HFFc6 (cell line): Measurements from ENCODE around the gene DMKN. TPM values are rescaled to one million over a fixed set of nuclear protein-coding genes. Genes with fewer than 3 reads are reported as not detected.

Experiments used
- DNase-seq: peaks from one replicate; pipeline ENCODE4 v3.0.0-alpha.2; 2018
- H3K27ac Mint-ChIP-seq: 2 replicates; pipeline ENCODE4 v1.8.0; 2020; ENCODE audit warnings: mild to moderate bottlenecking, mixed read lengths
- H3K27me3 Mint-ChIP-seq: 2 replicates; pipeline ENCODE4 v1.8.0; 2021; ENCODE audit warnings: mild to moderate bottlenecking, moderate library complexity, mixed read lengths; ENCODE audit not compliant: insufficient read depth
- H3K36me3 Mint-ChIP-seq: 2 replicates; pipeline ENCODE4 v1.8.0; 2021; ENCODE audit warnings: low read depth, mixed read lengths
- H3K4me1 Mint-ChIP-seq: 2 replicates; pipeline ENCODE4 v1.8.0; 2020; ENCODE audit warnings: low read depth, mixed read lengths
- H3K4me3 Mint-ChIP-seq: 2 replicates; pipeline ENCODE4 v1.8.0; 2020; ENCODE audit warnings: mild to moderate bottlenecking, moderate library complexity, mixed read lengths
- H3K9me3 Mint-ChIP-seq: 2 replicates; pipeline ENCODE4 v1.8.0; 2020; ENCODE audit warnings: mild to moderate bottlenecking, mixed read lengths
- total RNA-seq, 6 experiments: library from RNA; stranded (reverse); fragmentation: NEBNext Ultra II Directional; extraction: Animal tissue kit (Norgen Biotek cat#: 25700); gene quantifications; 2 replicates in 1 of 6; 3 replicates in 5 of 6; pipeline ENCODE4 v1.2.3, GENCODE V29; 2021
- TF ChIP-seq, protein P1 (sequence below): fragments of 200-600 bp; sonication (generic); IDR thresholded peaks from 2 replicates; pipeline ENCODE4 v1.5.0; 2021; ENCODE audit warnings: antibody characterized with exemption, mild to moderate bottlenecking

DMKN gene
- total RNA-seq, 6 experiments from 2014 or later = 0.27 to 0.75 (median 0.73) TPM; not detected in 3

DNA sequence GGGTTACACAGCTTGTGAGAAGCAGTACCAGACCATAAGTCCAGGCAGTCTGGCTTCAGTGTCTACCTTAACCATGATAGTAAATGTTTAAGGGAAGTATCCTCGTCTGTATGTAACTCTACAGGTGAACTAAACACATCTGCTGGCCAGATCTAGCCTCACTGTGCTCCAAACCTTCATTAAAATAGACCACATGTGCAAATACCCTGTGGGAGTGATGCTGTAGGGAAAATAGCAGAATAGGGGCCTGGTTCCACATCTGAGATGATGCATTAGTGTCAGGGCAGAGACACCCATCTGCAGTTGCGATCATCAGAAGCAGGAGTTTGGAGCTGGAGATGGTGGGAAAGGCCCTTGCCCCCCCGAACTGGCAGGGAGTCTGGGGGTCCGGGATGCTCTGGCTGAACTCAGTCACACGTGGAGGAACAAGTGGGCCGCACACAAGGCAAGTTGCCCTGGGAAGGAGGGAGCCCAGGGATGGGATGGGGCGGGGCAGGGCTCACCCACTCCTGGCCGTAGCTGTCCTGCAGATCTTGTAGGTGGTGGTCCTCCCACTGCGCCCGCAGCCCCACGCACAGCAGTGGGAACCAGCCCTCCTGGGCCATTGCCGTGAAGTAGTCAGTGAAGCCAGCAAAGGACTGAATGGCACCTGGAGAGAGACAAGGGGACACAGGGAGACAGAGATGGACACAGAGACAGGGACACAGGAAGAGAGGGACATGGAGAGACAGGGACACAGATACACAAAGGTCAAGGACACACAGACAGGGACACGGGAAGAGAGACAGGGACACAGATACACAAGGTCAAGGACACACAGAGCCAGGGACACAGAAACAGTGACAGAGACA lies 39.3 kb upstream of the DMKN start:
- TF ChIP-seq, protein P1, sequence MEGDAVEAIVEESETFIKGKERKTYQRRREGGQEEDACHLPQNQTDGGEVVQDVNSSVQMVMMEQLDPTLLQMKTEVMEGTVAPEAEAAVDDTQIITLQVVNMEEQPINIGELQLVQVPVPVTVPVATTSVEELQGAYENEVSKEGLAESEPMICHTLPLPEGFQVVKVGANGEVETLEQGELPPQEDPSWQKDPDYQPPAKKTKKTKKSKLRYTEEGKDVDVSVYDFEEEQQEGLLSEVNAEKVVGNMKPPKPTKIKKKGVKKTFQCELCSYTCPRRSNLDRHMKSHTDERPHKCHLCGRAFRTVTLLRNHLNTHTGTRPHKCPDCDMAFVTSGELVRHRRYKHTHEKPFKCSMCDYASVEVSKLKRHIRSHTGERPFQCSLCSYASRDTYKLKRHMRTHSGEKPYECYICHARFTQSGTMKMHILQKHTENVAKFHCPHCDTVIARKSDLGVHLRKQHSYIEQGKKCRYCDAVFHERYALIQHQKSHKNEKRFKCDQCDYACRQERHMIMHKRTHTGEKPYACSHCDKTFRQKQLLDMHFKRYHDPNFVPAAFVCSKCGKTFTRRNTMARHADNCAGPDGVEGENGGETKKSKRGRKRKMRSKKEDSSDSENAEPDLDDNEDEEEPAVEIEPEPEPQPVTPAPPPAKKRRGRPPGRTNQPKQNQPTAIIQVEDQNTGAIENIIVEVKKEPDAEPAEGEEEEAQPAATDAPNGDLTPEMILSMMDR = no peak
- Mint-ChIP-seq H3K27ac (no peak overlapping the region), H3K4me1 (no peaks in the 10 kb centered on the region), H3K36me3 (no peaks in the 10 kb centered on the region), H3K27me3 (peaks cover 14% of the 10 kb centered on the region), H3K9me3 (no peaks in the 10 kb centered on the region), H3K4me3 (no peak overlapping the region)
- no peak for DNase-seq

DNA sequence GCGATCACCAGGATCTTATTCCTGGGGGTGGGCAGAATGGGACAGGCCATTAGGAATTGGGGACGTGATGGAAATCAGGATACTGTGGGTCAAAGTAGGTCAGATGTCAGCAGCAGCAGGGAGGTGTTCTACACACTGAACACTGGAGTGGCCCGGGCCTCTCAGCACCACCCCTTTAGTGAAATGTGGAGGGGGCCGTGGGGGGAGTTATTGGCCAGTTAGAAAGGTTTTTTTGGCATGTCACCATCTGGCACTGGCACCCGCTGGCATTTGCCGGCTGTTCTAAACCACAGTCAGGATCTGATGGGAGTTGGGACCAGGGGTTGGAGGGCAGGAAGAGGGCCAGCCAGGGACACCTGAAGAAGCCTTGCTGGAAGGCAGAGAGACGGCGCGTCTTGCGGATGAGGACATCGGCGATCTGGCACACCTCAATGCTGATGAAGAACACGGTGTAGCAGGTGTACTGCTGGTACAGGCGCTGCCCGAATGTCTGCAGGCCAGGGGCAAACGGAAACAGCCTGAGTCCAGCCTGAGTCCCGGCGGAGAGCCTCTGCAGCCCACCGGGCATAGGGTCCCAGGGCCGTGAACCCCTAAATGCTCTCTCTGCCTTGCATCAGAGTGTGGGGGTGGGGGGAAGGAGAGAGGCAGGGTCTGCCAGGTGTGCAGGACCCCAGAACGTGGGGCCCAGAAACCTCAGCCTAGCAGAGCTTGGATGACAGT lies 37.8 kb upstream of the DMKN start:
- no peaks in the 10 kb centered on the region for H3K9me3 Mint-ChIP-seq
- H3K27ac Mint-ChIP-seq = no peak overlapping the region
- H3K4me3 Mint-ChIP-seq = no peak overlapping the region
- DNase-seq = no peak
- TF ChIP-seq, protein P1 = no peak
- H3K4me1 Mint-ChIP-seq = peaks cover 12% of the 10 kb centered on the region
- H3K27me3 Mint-ChIP-seq = peaks cover 10% of the 10 kb centered on the region
- H3K36me3 Mint-ChIP-seq = peaks cover 6% of the 10 kb centered on the region; the same call in 1 of the 2 replicates

DNA sequence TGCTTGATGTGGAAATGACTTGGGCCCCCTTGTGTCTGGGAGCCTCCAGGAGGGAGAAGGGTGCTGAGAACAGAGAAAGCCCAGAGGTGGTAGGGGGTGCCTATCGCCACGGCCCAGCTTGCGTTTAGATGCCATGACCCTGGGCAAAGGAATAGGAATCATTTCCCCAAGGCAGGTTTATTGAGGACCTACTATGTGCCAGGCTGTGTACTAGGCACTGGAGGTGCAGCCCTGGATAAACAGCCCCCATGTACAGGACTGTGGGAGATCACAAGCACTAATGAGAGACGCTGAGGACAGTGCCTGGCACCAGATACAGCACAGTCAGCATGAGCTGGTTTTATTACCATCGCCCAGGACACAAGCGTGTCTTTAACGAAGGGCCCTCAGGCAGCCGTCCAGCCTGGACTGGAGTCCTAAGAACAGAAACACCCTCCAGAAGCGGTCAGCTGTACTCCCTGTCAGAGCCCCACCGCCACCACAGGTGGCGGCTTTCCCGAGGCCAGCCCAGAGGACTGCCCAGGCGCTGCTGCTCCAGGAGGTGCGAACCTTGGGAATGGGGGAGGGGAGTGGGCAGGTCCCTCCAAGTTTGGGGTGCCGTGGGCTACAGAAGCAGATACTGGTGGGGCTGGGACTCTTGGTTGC lies 36.6 kb upstream of the DMKN start:
- Mint-ChIP-seq H3K36me3 (peaks cover 6% of the 10 kb centered on the region; the same call in 1 of the 2 replicates), H3K4me3 (no peak overlapping the region), H3K4me1 (peaks cover 15% of the 10 kb centered on the region), H3K27me3 (peaks cover 8% of the 10 kb centered on the region), H3K9me3 (no peaks in the 10 kb centered on the region), H3K27ac (no peak overlapping the region)
- no peak for DNase-seq
- TF ChIP-seq, protein P1 = no peak

DNA sequence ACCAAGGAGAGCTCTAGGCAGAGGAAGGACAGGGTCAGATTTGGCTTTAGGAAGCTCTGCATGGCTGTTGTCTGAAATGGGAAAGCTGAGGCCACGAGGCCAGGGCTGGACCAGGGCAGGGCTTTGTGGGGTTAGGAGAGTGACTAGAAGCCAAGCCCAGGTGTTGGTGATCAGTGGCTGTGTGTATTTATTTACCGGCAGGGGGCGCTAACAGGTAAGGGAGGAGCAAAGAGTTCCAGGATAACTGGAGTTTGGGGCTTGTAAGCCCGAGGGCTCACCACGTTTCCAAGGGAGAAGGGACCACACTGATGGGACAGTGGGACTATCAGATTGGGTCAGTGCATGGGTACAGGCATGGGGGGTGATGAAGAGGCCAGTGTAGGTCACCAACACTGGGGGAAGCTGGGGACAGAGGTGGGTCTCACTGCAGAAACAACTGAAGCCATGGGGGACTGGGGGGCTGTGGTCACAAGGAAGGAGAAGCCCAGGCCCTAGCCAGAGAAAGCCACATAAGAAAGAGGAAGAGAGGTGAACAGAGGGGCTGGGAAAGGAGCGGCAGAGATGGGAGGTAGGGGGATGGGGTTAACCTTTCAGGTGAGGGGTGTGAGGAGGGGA lies 35.8 kb upstream of the DMKN start:
- H3K4me3 Mint-ChIP-seq = no peak overlapping the region
- no peak overlapping the region for H3K27ac Mint-ChIP-seq
- DNase-seq = peak; percentile 46
- TF ChIP-seq, protein P1 = peak; percentile 92
- peaks cover 6% of the 10 kb centered on the region for H3K27me3 Mint-ChIP-seq
- H3K36me3 Mint-ChIP-seq = peaks cover 6% of the 10 kb centered on the region; the same call in 1 of the 2 replicates
- no peaks in the 10 kb centered on the region for H3K9me3 Mint-ChIP-seq
- peaks cover 19% of the 10 kb centered on the region for H3K4me1 Mint-ChIP-seq

DNA sequence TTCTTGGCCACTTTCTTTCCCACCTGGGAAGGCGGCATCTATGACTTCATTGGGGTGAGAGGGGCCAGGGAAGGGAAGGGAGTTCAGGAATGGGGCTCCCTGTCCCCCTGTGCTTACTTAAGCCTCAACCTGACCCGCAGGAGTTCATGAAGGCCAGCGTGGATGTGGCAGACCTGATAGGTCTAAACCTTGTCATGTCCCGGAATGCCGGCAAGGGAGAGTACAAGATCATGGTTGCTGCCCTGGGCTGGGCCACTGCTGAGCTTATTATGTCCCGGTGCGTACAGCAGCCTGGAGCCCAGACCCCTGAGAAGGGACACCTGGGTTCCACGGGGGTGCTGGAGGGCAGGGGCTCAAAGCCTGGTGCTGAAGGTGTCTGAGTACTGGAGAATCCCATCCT lies 33.1 kb upstream of the DMKN start:
- TF ChIP-seq, protein P1 = no peak
- H3K27ac Mint-ChIP-seq = peak overlapping the region; percentile 75
- H3K4me3 Mint-ChIP-seq = peak overlapping the region; percentile 97
- H3K9me3 Mint-ChIP-seq = no peaks in the 10 kb centered on the region
- H3K27me3 Mint-ChIP-seq = peaks cover 2% of the 10 kb centered on the region
- DNase-seq = no peak
- peaks cover 22% of the 10 kb centered on the region for H3K4me1 Mint-ChIP-seq
- H3K36me3 Mint-ChIP-seq = peaks cover 6% of the 10 kb centered on the region; the same call in 1 of the 2 replicates
